Keratinocyte (primary cell): ENCODE data around the gene HEBP2.

Source experiments
- CTCF ChIP-seq, 3 experiments: IDR thresholded peaks in 1 of 3; conservative IDR thresholded peaks in 1 of 3; optimal IDR thresholded peaks in 1 of 3; 2 replicates in 2 of 3; 3 replicates in 1 of 3; pipeline versions ENCODE3 to v1.5.1; 2011; ENCODE audit warnings: low read length in 3 of 3, mild to moderate bottlenecking in 3 of 3, moderate library complexity in 2 of 3, control low read depth in 1 of 3, inconsistent platforms in 1 of 3; ENCODE audit not compliant: insufficient read depth in 2 of 3; ENCODE audit errors: extremely low read depth in 1 of 3
- EZH2 ChIP-seq: IDR thresholded peaks from one replicate; pipeline ENCODE4 v1.6.1; 2012; ENCODE audit warnings: inconsistent platforms, mild to moderate bottlenecking, low read length, moderate library complexity

- TF ChIP-seq EZH2 (no peak), CTCF (optimal IDR thresholded peaks at IDR 0.05 in 1 of 3, IDR thresholded peaks at IDR 0.05 in 1 of 3, conservative IDR thresholded peaks at IDR 0.05 in 1 of 3; ENCODE audit: extremely low read depth in 1 of 3, insufficient read depth in 2 of 3, low read length in 3 of 3) (no peak)
Measured at GRCh38 chr6:138389551-138389950, 14.5 kb upstream of the HEBP2 start.
